ENCODE results near the gene NOL4L.

DNA sequence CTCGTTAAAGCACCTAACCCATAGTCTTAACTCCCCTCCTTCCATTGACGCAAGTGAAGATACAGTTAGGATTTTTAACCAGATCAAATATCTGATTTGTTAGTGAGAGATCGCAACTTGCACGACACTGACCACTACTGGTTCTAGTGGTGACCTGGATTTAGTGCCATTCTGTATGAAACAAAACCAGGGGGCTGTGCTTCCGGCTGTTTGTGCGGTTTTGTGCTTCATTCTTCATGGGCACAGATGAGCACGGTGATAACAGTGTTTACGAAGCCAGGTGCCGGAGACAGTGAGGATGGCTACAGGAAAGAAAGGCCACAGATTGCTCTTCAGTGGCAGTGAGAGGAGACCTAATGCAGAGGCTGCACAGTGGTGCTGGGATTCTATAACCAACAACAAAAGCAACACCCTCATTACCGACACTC lies 75.5 kb downstream of the NOL4L start:
- TF ChIP-seq, protein P1, sequence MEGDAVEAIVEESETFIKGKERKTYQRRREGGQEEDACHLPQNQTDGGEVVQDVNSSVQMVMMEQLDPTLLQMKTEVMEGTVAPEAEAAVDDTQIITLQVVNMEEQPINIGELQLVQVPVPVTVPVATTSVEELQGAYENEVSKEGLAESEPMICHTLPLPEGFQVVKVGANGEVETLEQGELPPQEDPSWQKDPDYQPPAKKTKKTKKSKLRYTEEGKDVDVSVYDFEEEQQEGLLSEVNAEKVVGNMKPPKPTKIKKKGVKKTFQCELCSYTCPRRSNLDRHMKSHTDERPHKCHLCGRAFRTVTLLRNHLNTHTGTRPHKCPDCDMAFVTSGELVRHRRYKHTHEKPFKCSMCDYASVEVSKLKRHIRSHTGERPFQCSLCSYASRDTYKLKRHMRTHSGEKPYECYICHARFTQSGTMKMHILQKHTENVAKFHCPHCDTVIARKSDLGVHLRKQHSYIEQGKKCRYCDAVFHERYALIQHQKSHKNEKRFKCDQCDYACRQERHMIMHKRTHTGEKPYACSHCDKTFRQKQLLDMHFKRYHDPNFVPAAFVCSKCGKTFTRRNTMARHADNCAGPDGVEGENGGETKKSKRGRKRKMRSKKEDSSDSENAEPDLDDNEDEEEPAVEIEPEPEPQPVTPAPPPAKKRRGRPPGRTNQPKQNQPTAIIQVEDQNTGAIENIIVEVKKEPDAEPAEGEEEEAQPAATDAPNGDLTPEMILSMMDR (IDR thresholded peaks at IDR 0.05): no peak
- no peak for TF ChIP-seq POLR2A (IDR thresholded peaks at IDR 0.05)

All from suprapubic skin (tissue), 3 donors.